IPS DF 6.9 (cell line): ENCODE data around the gene PRMT5.

Experiments
- DNase-seq: peaks from one replicate; pipeline ENCODE4 v3.0.0-alpha.2; 2013; ENCODE audit warnings: low read depth, low spot score
- H3K27ac ChIP-seq: one replicate; pipeline ENCODE4 v1.5.1; 2013; ENCODE audit warnings: low read length, control low read depth
- H3K27me3 ChIP-seq: 2 replicates; pipeline ENCODE4 v1.6.1; 2013; ENCODE audit warnings: mild to moderate bottlenecking, low read length; ENCODE audit not compliant: control insufficient read depth, insufficient read depth
- H3K36me3 ChIP-seq: 2 replicates; pipeline ENCODE4 v1.6.1; 2013; ENCODE audit warnings: low read length; ENCODE audit not compliant: control insufficient read depth, insufficient read depth
- H3K4me1 ChIP-seq: 2 replicates; pipeline ENCODE4 v1.6.1; 2013; ENCODE audit warnings: low read length; ENCODE audit not compliant: control insufficient read depth, insufficient read depth
- H3K4me3 ChIP-seq: 2 replicates; pipeline ENCODE4 v1.5.1; 2013; ENCODE audit warnings: mild to moderate bottlenecking, low read length
- H3K9me3 ChIP-seq: 2 replicates; pipeline ENCODE4 v1.6.1; 2013; ENCODE audit warnings: low read length, inconsistent platforms; ENCODE audit not compliant: control insufficient read depth, insufficient read depth
- WGBS: extraction: QIAGEN DNeasy Blood & Tissue Kit; methylation state at CpG from one replicate; pipeline ENCODE4 v1.1.7; 2013; ENCODE audit warnings: mixed read lengths, missing lambda C conversion rate; ENCODE audit not compliant: insufficient read length, insufficient coverage; 5-methylcytosine and 5-hydroxymethylcytosine counted together

The PRMT5 gene

DNA sequence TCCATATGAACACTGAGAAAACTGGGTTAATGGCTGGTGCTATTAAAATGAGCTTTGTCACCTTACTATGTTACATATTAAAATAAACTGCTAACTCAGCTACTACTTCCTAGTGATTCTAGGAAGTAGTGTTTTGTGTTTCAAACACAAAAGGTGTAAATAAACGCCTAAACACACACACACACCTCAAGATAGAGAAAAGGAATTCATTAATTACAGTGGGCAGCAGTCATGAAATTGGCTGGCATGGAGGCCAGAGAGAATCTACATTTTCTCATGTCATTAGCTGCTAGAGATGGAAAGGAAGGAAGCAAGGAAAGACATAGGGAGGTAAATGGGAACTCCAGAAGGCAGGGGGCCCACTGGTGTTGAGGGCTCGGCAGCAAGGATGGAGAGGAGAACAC, 787 bp upstream of the PRMT5 start:
- Histone ChIP-seq H3K27ac (no peak overlapping the region), H3K27me3 (no peaks in the 10 kb centered on the region), H3K4me3 (peak overlapping the region; percentile 56; the same call in 1 of the 2 replicates), H3K4me1 (no peaks in the 10 kb centered on the region), H3K9me3 (no peaks in the 10 kb centered on the region), H3K36me3 (peaks cover 3% of the 10 kb centered on the region; the same call in 1 of the 2 replicates)
- no peak for DNase-seq
- no CpG with 5 or more reads among the region's 2 CpGs for WGBS

DNA sequence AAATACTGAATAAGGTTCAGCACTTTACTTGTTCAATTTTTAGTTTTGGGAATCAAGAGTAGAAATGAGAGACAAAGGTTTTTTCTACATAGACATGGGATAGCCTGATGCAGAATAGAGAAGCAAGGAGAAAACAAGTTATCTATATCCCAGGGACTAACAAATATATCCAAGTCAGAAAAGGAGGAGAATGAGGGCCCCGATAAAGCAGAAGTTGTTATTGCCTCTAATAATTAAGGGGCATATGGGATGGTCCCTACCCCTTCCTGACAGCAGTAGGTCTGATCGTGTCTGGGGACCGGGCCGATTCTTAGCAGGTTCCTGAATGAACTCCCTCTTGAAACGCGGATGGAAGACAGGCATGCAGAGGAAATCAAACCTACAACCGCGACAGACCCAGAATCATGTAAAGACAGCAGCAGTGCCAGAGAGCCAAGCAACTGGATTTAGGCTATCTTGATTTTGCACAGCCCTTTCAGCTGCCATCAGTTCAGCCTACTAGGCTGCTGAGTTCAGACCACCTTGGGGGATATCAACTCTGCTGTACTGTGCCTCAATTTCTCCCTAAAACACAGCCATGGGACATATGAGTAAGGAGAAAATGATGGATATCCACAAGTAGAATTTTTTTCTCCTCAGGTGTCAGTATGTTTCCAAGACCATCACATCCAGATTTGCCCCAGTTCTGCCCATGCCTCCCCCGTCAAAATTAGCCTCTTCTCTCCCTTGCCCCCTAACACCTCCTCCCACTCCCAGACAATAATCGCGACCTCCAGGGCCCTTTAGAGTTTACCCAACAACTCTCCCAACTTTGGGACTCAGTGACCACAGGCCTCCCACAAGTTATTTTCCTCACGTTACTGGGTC, 706 bp downstream of the PRMT5 start:
- H3K9me3 ChIP-seq: no peaks in the 10 kb centered on the region
- no peak overlapping the region for H3K27ac ChIP-seq
- peak overlapping the region; percentile 56 for H3K4me3 ChIP-seq
- DNase-seq: no peak
- peaks cover 11% of the 10 kb centered on the region for H3K36me3 ChIP-seq
- WGBS: no CpG with 5 or more reads among the region's 12 CpGs
- H3K27me3 ChIP-seq: no peaks in the 10 kb centered on the region
- H3K4me1 ChIP-seq: no peaks in the 10 kb centered on the region

DNA sequence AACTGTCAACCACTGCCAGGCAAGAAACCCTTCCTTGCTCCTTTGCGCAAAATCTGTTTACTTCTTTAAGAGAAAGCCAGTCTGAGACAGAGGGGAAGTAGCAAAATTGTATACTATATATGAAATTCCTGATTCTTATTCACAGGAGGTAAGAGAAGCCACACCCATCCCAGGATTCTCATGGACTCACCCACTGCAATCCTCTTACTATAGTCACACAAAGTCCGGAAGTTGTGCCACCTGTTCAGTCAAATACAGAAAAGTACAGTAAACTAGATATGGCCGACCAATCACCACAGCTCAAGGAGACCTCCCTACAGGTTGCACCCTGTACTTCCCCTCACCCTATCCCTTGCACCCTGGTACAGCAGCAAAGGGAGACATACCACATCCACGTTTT, 2.9 kb downstream of the PRMT5 start:
- H3K36me3 ChIP-seq: peaks cover 21% of the 10 kb centered on the region
- no peak overlapping the region for H3K4me3 ChIP-seq
- no peak for DNase-seq
- no peak overlapping the region for H3K27ac ChIP-seq
- WGBS: no CpG with 5 or more reads among the region's 4 CpGs
- H3K9me3 ChIP-seq: no peaks in the 10 kb centered on the region
- no peaks in the 10 kb centered on the region for H3K27me3 ChIP-seq
- no peaks in the 10 kb centered on the region for H3K4me1 ChIP-seq

GRCh38 chr14:22925513-22925912, 3.7 kb downstream of the PRMT5 start:
- Histone ChIP-seq H3K27me3 (no peaks in the 10 kb centered on the region), H3K9me3 (no peaks in the 10 kb centered on the region), H3K36me3 (peaks cover 27% of the 10 kb centered on the region), H3K4me1 (no peaks in the 10 kb centered on the region), H3K27ac (no peak overlapping the region), H3K4me3 (no peak overlapping the region)
- DNase-seq: no peak
- no CpG with 5 or more reads among the region's 8 CpGs for WGBS

GRCh38 chr14:22923746-22924145, 5.4 kb downstream of the PRMT5 start:
- no peak for DNase-seq
- Histone ChIP-seq H3K27ac (no peak overlapping the region), H3K4me3 (no peak overlapping the region), H3K9me3 (no peaks in the 10 kb centered on the region), H3K4me1 (no peaks in the 10 kb centered on the region), H3K36me3 (peaks cover 30% of the 10 kb centered on the region), H3K27me3 (no peaks in the 10 kb centered on the region)
- WGBS: no CpG with 5 or more reads among the region's 5 CpGs

GRCh38 chr14:22922294-22922693, 6.9 kb downstream of the PRMT5 start:
- Histone ChIP-seq H3K4me3 (no peak overlapping the region), H3K9me3 (no peaks in the 10 kb centered on the region), H3K36me3 (peaks cover 29% of the 10 kb centered on the region), H3K27me3 (no peaks in the 10 kb centered on the region), H3K27ac (no peak overlapping the region), H3K4me1 (no peaks in the 10 kb centered on the region)
- DNase-seq: no peak
- WGBS: no CpG with 5 or more reads among the region's 2 CpGs

- no peaks in the 10 kb centered on the region for H3K9me3 ChIP-seq
- DNase-seq: no peak
- WGBS: no CpG with 5 or more reads among the region's 6 CpGs
- no peak overlapping the region for H3K4me3 ChIP-seq
- no peak overlapping the region for H3K27ac ChIP-seq
- H3K27me3 ChIP-seq: no peaks in the 10 kb centered on the region
- no peaks in the 10 kb centered on the region for H3K4me1 ChIP-seq
- peaks cover 27% of the 10 kb centered on the region for H3K36me3 ChIP-seq
Measured at GRCh38 chr14:22920697-22921096, 8.5 kb downstream of the PRMT5 start.

GRCh38 chr14:22919601-22919921, 9.6 kb downstream of the PRMT5 start:
- Histone ChIP-seq H3K9me3 (no peaks in the 10 kb centered on the region), H3K27ac (no peak overlapping the region), H3K36me3 (peaks cover 27% of the 10 kb centered on the region)

DNA sequence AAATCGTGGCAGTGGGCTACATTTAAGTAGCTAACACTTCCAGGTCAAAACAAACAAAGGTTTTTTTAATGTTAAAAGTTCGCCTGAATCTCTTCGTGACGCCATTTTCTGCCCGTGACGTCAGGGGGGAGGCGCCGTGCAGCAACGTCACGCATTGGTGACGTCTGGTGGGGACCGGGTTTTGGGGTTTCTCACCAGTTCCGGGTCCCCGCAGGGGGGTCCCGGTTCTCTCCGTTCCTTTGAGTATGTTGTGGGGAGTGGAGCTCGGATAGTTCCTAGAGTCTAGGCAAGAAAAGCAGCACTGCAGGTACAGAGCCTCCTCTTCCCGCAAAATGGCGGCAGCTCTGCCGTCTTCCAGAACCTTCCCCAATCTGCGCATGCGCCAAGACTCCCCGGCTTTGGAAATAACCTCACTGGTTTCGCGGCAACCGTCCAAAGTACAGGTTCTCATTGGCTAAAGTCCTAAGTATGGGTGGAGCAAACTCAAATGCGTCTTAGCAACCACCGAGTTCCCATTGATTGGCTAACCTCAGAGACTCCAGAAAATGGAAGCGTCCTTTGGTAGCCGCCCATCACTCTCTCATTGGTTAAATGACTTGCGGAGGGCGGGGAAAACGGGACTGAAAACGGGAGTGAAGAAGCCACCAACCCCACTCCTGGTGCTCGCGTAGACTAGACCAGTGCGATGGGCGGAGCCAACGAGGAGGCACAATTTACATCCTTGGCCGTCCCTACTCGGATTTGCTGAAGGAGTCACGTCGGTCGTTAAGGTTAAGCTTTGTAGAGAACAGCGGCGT, 10.2 kb downstream of the PRMT5 start, which contains the start of gene RBM23:
TSS of gene RBM23 (minus strand) at position 346 of the 797 bp plus-strand sequence.
- DNase-seq: peak; percentile 99
- H3K9me3 ChIP-seq: no peaks in the 10 kb centered on the region
- H3K36me3 ChIP-seq: peaks cover 22% of the 10 kb centered on the region
- no peaks in the 10 kb centered on the region for H3K4me1 ChIP-seq
- WGBS: no CpG with 5 or more reads among the region's 46 CpGs
- peak within 1 kb of the TSS; percentile 61; the same call in 1 of the 2 replicates for H3K4me3 ChIP-seq
- H3K27me3 ChIP-seq: no peaks in the 10 kb centered on the region
- no peak within 1 kb of the TSS for H3K27ac ChIP-seq

More at GRCh38 chr14:22919601-22919921, 9.6 kb downstream of the PRMT5 start:
- H3K4me1 ChIP-seq: no peaks in the 10 kb centered on the region
- DNase-seq: no peak
- no peaks in the 10 kb centered on the region for H3K27me3 ChIP-seq
- H3K4me3 ChIP-seq: peak overlapping the region; percentile 16; the same call in 1 of the 2 replicates
- whole genome bisulfite sequencing: no CpG with 5 or more reads among the region's 10 CpGs

- no peak overlapping the region for H3K27ac ChIP-seq
- H3K4me3 ChIP-seq: no peak overlapping the region
- no peaks in the 10 kb centered on the region for H3K27me3 ChIP-seq
- peaks cover 9% of the 10 kb centered on the region; the same call in 1 of the 2 replicates for H3K36me3 ChIP-seq
- no peak for DNase-seq
- H3K4me1 ChIP-seq: no peaks in the 10 kb centered on the region
- no peaks in the 10 kb centered on the region for H3K9me3 ChIP-seq
- WGBS: no CpG with 5 or more reads among the region's 8 CpGs
Measured at GRCh38 chr14:22915886-22916521, 13.2 kb downstream of the PRMT5 start.
